Measurements from ENCODE around the gene KCNAB1.
"Not testable (repeated sequence)": the region's sequence is repeated elsewhere in the genome, so short reads cannot be mapped to it uniquely, and the experiment has no call there.

KCNAB1 gene

GRCh38 chr3:156215751-156216150 lies 95.4 kb downstream of the KCNAB1 start:
- 94 to 95% methylated on average over 2 to 3 of the region's 3 CpGs for WGBS, 2 experiments
- Histone ChIP-seq H3K36me3 (ENCODE audit: control insufficient read depth, insufficient read depth, low read length) (no peaks in the 10 kb centered on the region), H3K27me3 (ENCODE audit: control insufficient read depth, insufficient read depth, low read length, poor library complexity, severe bottlenecking) (no peaks in the 10 kb centered on the region), H3K9me3 (ENCODE audit: control insufficient read depth, low read length) (no peaks in the 10 kb centered on the region), H3K27ac (ENCODE audit: insufficient read depth, low read depth, low read length, poor library complexity, severe bottlenecking) (no peak overlapping the region), H3K4me1 (ENCODE audit: control insufficient read depth, insufficient read depth, low read length) (no peaks in the 10 kb centered on the region), H3K4me3 (ENCODE audit: insufficient read depth, low read depth, low read length) (no peak overlapping the region)

- no peaks in the 10 kb centered on the region for H3K4me1 ChIP-seq (ENCODE audit: control insufficient read depth, insufficient read depth, low read length)
- H3K9me3 ChIP-seq (ENCODE audit: control insufficient read depth, low read length), result no peaks in the 10 kb centered on the region
- no peaks in the 10 kb centered on the region for H3K36me3 ChIP-seq (ENCODE audit: control insufficient read depth, insufficient read depth, low read length)
- no peak overlapping the region for H3K4me3 ChIP-seq (ENCODE audit: insufficient read depth, low read depth, low read length)
- no peaks in the 10 kb centered on the region for H3K27me3 ChIP-seq (ENCODE audit: control insufficient read depth, insufficient read depth, low read length, poor library complexity, severe bottlenecking)
- H3K27ac ChIP-seq (ENCODE audit: insufficient read depth, low read depth, low read length, poor library complexity, severe bottlenecking), result no peak overlapping the region
- WGBS, 2 experiments, result 93 to 97% methylated on average over 2 of the region's 2 CpGs
These were observed 95.8 kb downstream of the KCNAB1 start for GRCh38 chr3:156216216-156216615.

GRCh38 chr3:156216852-156217251 lies 96.5 kb downstream of the KCNAB1 start:
- 92 to 99% methylated on average over 3 of the region's 3 CpGs for WGBS, 2 experiments
- Histone ChIP-seq H3K4me3 (ENCODE audit: insufficient read depth, low read depth, low read length) (no peak overlapping the region), H3K36me3 (ENCODE audit: control insufficient read depth, insufficient read depth, low read length) (no peaks in the 10 kb centered on the region), H3K27me3 (ENCODE audit: control insufficient read depth, insufficient read depth, low read length, poor library complexity, severe bottlenecking) (no peaks in the 10 kb centered on the region), H3K9me3 (ENCODE audit: control insufficient read depth, low read length) (no peaks in the 10 kb centered on the region), H3K27ac (ENCODE audit: insufficient read depth, low read depth, low read length, poor library complexity, severe bottlenecking) (no peak overlapping the region), H3K4me1 (ENCODE audit: control insufficient read depth, insufficient read depth, low read length) (no peaks in the 10 kb centered on the region)

DNA sequence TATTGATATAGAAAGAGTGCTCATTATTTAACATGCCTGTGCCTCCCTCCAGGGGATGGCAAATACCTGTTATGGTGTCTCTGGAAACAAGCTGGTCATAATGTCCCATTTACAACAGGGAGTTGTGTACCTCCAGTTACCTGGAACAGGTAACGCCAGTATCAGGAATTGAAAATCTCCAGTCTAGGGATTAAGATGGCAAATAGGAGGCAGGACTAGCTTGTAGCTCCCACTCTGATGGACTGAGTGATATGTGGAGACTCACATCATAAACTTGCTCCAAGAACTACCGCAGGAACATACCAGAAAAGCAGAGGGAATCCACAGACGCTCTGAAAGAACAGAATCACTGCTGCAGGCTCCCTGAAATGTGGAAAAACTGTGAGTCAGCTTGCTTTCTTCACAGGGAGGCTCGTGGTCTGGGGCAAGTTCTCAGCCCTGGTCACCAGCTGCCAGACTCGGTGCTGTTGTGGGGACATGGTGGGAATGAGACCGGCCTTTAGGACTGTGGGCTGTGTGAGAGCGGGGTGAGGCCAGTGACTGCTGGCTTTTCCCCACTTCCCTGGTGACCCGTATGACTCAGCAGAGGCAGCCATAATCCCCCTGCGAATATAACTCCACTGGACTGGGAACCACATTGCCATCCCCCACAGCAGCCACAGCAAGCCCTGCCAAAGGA lies 97.4 kb downstream of the KCNAB1 start:
- H3K27ac ChIP-seq (ENCODE audit: insufficient read depth, low read depth, low read length, poor library complexity, severe bottlenecking), result no peak overlapping the region
- no peaks in the 10 kb centered on the region for H3K27me3 ChIP-seq (ENCODE audit: control insufficient read depth, insufficient read depth, low read length, poor library complexity, severe bottlenecking)
- no peaks in the 10 kb centered on the region for H3K9me3 ChIP-seq (ENCODE audit: control insufficient read depth, low read length)
- WGBS, 2 experiments, result 91% methylated on average over 9 of the region's 9 CpGs
- H3K4me1 ChIP-seq (ENCODE audit: control insufficient read depth, insufficient read depth, low read length), result no peaks in the 10 kb centered on the region
- no peaks in the 10 kb centered on the region for H3K36me3 ChIP-seq (ENCODE audit: control insufficient read depth, insufficient read depth, low read length)
- no peak overlapping the region for H3K4me3 ChIP-seq (ENCODE audit: insufficient read depth, low read depth, low read length)

DNA sequence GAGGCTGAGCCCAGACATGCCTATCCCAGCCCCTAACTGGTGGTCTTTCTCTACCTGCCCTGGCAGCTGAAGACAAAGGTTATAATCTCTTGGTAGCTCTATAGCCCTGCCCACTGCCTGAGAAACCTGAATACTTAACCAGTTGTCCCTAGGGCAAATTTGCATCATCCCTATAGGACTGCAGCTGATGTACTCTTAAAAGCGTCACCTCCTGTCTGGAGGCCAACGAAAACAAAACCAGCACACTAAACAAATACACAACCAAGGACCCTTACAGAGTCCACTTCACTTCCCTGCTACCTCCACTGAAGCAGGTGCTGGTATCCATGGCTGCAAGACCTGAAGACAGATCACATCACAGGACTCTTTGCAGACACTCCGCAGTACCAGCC lies 98.0 kb downstream of the KCNAB1 start:
- 67 to 80% methylated on average over 2 of the region's 3 CpGs for WGBS, 2 experiments
- Histone ChIP-seq H3K27ac (ENCODE audit: insufficient read depth, low read depth, low read length, poor library complexity, severe bottlenecking) (no peak overlapping the region), H3K4me1 (ENCODE audit: control insufficient read depth, insufficient read depth, low read length) (no peaks in the 10 kb centered on the region), H3K36me3 (ENCODE audit: control insufficient read depth, insufficient read depth, low read length) (no peaks in the 10 kb centered on the region), H3K27me3 (ENCODE audit: control insufficient read depth, insufficient read depth, low read length, poor library complexity, severe bottlenecking) (no peaks in the 10 kb centered on the region), H3K9me3 (ENCODE audit: control insufficient read depth, low read length) (no peaks in the 10 kb centered on the region), H3K4me3 (ENCODE audit: insufficient read depth, low read depth, low read length) (no peak overlapping the region)

- H3K4me1 ChIP-seq (ENCODE audit: control insufficient read depth, insufficient read depth, low read length); H3K27me3 ChIP-seq (ENCODE audit: control insufficient read depth, insufficient read depth, low read length, poor library complexity, severe bottlenecking); H3K4me3 ChIP-seq (ENCODE audit: insufficient read depth, low read depth, low read length); H3K9me3 ChIP-seq (ENCODE audit: control insufficient read depth, low read length); H3K27ac ChIP-seq (ENCODE audit: insufficient read depth, low read depth, low read length, poor library complexity, severe bottlenecking); H3K36me3 ChIP-seq (ENCODE audit: control insufficient read depth, insufficient read depth, low read length): not testable (repeated sequence)
These were observed 102.0 kb downstream of the KCNAB1 start for GRCh38 chr3:156222381-156222780.

DNA sequence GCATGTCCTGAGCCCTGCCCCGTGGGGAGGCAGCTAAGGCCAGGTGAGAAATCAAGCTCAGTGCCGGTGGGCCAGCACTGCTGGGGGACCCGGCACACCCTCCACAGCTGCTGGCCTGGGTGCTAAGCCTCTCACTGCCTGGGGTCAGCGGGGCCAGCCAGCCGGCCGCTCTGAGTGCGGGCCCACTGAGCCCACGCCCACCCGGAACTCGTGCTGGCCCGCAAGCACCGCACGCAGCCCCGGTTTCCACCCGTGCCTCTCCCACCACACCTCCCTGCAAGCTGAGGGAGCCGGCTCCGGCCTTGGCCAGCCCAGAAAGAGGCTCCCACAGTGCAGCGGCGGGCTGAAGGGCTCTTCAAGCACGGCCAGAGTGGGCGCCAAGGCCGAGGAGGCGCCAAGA lies 103.7 kb downstream of the KCNAB1 start:
- 90% methylated on average over 23 of the region's 23 CpGs for WGBS, 2 experiments
- not testable (repeated sequence) for H3K36me3 ChIP-seq (ENCODE audit: control insufficient read depth, insufficient read depth, low read length)

DNA sequence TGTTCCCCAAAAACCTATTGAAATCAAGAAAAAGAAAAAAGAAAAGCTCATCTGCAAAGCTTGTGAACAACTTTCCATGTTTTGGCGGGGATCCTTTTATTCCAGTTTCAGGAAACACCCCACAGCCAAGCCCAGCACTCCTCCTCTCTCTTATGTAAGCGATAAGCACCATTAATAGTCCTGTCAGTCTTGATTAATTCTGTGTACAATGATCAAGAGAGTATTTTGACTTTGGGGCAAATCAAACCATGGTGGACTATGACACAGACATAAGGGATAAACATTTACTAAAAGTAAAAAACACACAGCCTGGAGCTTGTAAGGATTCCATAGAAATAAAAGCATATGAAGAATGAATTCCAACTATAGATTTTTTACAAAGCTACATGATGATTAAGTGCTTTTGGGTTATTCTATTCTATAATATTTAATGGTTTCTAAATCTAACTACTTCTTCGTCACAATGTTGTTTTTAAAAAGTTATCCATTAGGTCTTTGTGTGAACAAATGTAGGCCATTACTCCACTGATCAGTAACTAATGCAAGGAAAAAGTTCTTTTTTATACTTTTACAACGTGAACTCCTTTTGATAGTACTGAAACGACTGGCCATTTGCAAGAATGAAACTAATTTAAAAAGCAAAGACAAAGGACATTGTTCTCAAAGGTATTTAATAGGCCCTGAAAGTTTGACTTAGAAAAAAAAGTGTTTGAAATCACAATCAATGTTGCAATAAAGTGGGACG lies 106.5 kb downstream of the KCNAB1 start:
- no peak overlapping the region for H3K4me3 ChIP-seq (ENCODE audit: insufficient read depth, low read depth, low read length)
- no peaks in the 10 kb centered on the region for H3K27me3 ChIP-seq (ENCODE audit: control insufficient read depth, insufficient read depth, low read length, poor library complexity, severe bottlenecking)
- H3K27ac ChIP-seq (ENCODE audit: insufficient read depth, low read depth, low read length, poor library complexity, severe bottlenecking), result no peak overlapping the region
- 93% methylated on average over 5 to 6 of the region's 6 CpGs for WGBS, 2 experiments
- no peaks in the 10 kb centered on the region for H3K36me3 ChIP-seq (ENCODE audit: control insufficient read depth, insufficient read depth, low read length)
- no peaks in the 10 kb centered on the region for H3K4me1 ChIP-seq (ENCODE audit: control insufficient read depth, insufficient read depth, low read length)
- H3K9me3 ChIP-seq (ENCODE audit: control insufficient read depth, low read length), result no peaks in the 10 kb centered on the region

More for the DNA sequence above, 103.7 kb downstream of the KCNAB1 start:
- H3K9me3 ChIP-seq (ENCODE audit: control insufficient read depth, low read length); H3K27ac ChIP-seq (ENCODE audit: insufficient read depth, low read depth, low read length, poor library complexity, severe bottlenecking); H3K4me1 ChIP-seq (ENCODE audit: control insufficient read depth, insufficient read depth, low read length); H3K27me3 ChIP-seq (ENCODE audit: control insufficient read depth, insufficient read depth, low read length, poor library complexity, severe bottlenecking); H3K4me3 ChIP-seq (ENCODE audit: insufficient read depth, low read depth, low read length): not testable (repeated sequence)

DNA sequence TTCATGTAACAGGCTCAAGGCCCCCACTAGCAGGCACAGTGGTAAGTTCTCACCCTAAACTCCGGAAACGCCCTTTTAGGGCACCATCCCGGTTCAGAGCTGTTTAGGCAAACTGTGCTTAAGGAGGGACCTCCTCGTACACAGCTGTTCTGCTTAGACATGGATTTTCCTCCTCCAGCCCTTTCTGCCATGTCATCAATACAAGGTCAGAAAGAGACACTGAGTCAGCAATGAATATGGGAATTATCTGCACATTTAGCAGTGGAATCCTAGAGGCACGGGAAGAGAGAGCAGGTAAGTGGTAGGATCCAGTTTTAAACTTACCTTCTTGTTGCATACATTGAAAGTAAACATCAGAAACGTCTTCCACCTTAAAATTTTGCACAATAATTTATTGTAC lies 107.3 kb downstream of the KCNAB1 start:
- Histone ChIP-seq H3K27ac (ENCODE audit: insufficient read depth, low read depth, low read length, poor library complexity, severe bottlenecking) (no peak overlapping the region), H3K36me3 (ENCODE audit: control insufficient read depth, insufficient read depth, low read length) (no peaks in the 10 kb centered on the region), H3K4me1 (ENCODE audit: control insufficient read depth, insufficient read depth, low read length) (no peaks in the 10 kb centered on the region), H3K27me3 (ENCODE audit: control insufficient read depth, insufficient read depth, low read length, poor library complexity, severe bottlenecking) (no peaks in the 10 kb centered on the region), H3K9me3 (ENCODE audit: control insufficient read depth, low read length) (no peaks in the 10 kb centered on the region), H3K4me3 (ENCODE audit: insufficient read depth, low read depth, low read length) (no peak overlapping the region)
- WGBS, 2 experiments, result 88 to 90% methylated on average over 6 of the region's 6 CpGs

GRCh38 chr3:156230278-156230900 lies 110.0 kb downstream of the KCNAB1 start:
- H3K27me3 ChIP-seq (ENCODE audit: control insufficient read depth, insufficient read depth, low read length, poor library complexity, severe bottlenecking), result no peaks in the 10 kb centered on the region
- 87 to 89% methylated on average over 1 of the region's 1 CpG for WGBS, 2 experiments
- no peak overlapping the region for H3K27ac ChIP-seq (ENCODE audit: insufficient read depth, low read depth, low read length, poor library complexity, severe bottlenecking)
- H3K4me1 ChIP-seq (ENCODE audit: control insufficient read depth, insufficient read depth, low read length), result no peaks in the 10 kb centered on the region
- H3K36me3 ChIP-seq (ENCODE audit: control insufficient read depth, insufficient read depth, low read length), result no peaks in the 10 kb centered on the region
- H3K9me3 ChIP-seq (ENCODE audit: control insufficient read depth, low read length), result no peaks in the 10 kb centered on the region
- no peak overlapping the region for H3K4me3 ChIP-seq (ENCODE audit: insufficient read depth, low read depth, low read length)

Measured in ectodermal cell (in vitro differentiated cells).